Measurements from ENCODE around the gene FSTL5.
"Not testable (repeated sequence)": the region's sequence is repeated elsewhere in the genome, so short reads cannot be mapped to it uniquely, and the experiment has no call there.

FSTL5 gene

GRCh38 chr4:162163892-162164759 lies at the start of gene FSTL5:
FSTL5 (minus strand) TSS chr4:162164000; CDS start chr4:162111396, 52,604 bp downstream.
- DNase-seq (ENCODE audit: low spot score), result no peak

GRCh38 chr4:162209706-162210105 lies 45.9 kb upstream of the FSTL5 start:
- DNase-seq (ENCODE audit: low spot score), result no peak

GRCh38 chr4:162203478-162203877 lies 39.7 kb upstream of the FSTL5 start:
- not testable (repeated sequence) for DNase-seq (ENCODE audit: low spot score)

GRCh38 chr4:162201673-162202072 lies 37.9 kb upstream of the FSTL5 start:
- no peak for DNase-seq (ENCODE audit: low spot score)

- no peak for DNase-seq (ENCODE audit: low spot score)
Observed at GRCh38 chr4:162170509-162170908, 6.7 kb upstream of the FSTL5 start.

GRCh38 chr4:162164906-162165510 lies 1.2 kb upstream of the FSTL5 start:
- no peak for DNase-seq (ENCODE audit: low spot score)

- no peak for DNase-seq (ENCODE audit: low spot score)
Observed at GRCh38 chr4:162162672-162163071, 1.1 kb downstream of the FSTL5 start.

- no peak for DNase-seq (ENCODE audit: low spot score)
Observed at GRCh38 chr4:162157241-162157640, 6.6 kb downstream of the FSTL5 start.

GRCh38 chr4:162154862-162155540 lies 8.8 kb downstream of the FSTL5 start:
- no peak for DNase-seq (ENCODE audit: low spot score)

GRCh38 chr4:162151850-162152249 lies 11.9 kb downstream of the FSTL5 start:
- DNase-seq (ENCODE audit: low spot score), result no peak

- DNase-seq (ENCODE audit: low spot score), result no peak
Observed at GRCh38 chr4:162151386-162151785, 12.4 kb downstream of the FSTL5 start.

GRCh38 chr4:162149644-162150043 lies 14.2 kb downstream of the FSTL5 start:
- DNase-seq (ENCODE audit: low spot score), result no peak

GRCh38 chr4:162140051-162140683 lies 23.6 kb downstream of the FSTL5 start:
- no peak for DNase-seq (ENCODE audit: low spot score)

GRCh38 chr4:162139412-162139811 lies 24.4 kb downstream of the FSTL5 start:
- DNase-seq (ENCODE audit: low spot score), result no peak

GRCh38 chr4:162131256-162131655 lies 32.5 kb downstream of the FSTL5 start:
- DNase-seq (ENCODE audit: low spot score), result no peak

GRCh38 chr4:162126729-162127128 lies 37.1 kb downstream of the FSTL5 start:
- no peak for DNase-seq (ENCODE audit: low spot score)

GRCh38 chr4:162117051-162117450 lies 46.7 kb downstream of the FSTL5 start:
- DNase-seq (ENCODE audit: low spot score), result no peak

GRCh38 chr4:162116095-162116779 lies 47.6 kb downstream of the FSTL5 start:
- DNase-seq (ENCODE audit: low spot score), result no peak

- DNase-seq (ENCODE audit: low spot score), result no peak
Observed at GRCh38 chr4:162115333-162115732, 48.5 kb downstream of the FSTL5 start.

- no peak for DNase-seq (ENCODE audit: low spot score)
Observed at GRCh38 chr4:162111078-162111477, 52.7 kb downstream of the FSTL5 start.

- no peak for DNase-seq (ENCODE audit: low spot score)
Observed at GRCh38 chr4:162104459-162105124, 59.2 kb downstream of the FSTL5 start.

Data from hematopoietic multipotent progenitor cell treated with erythropoietin and hydrocortisone succinate and interleukin-3 and kit ligand, for 15 days (in vitro differentiated cells).